HEK293 (cell line): ENCODE results near the gene CD9.

ENCODE experiments used
- CTCF ChIA-PET: fragments of 350-600 bp; formaldehyde crosslinking; extraction: SDS; loops from one replicate; lab custom pipeline; 2021; ENCODE audit warnings: antibody characterized with exemption; lab: Yijun Ruan, JAX
- POLR2A ChIA-PET: fragments of 300-600 bp; formaldehyde crosslinking; extraction: SDS; loops from one replicate; lab custom pipeline; 2020; ENCODE audit warnings: antibody characterized with exemption, inconsistent platforms; lab: Yijun Ruan, JAX
- H3K27ac ChIP-seq: fragments of 200-500 bp; sonication (Bioruptor generic); 2 replicates; pipeline ENCODE4 v1.5.1; 2014; ENCODE audit warnings: low read depth, low read length, control low read depth, inconsistent platforms; ENCODE audit errors: extremely low read depth
- H3K36me3 ChIP-seq, 2 experiments: fragments of 200-500 bp in 1 of 2; sonication (Bioruptor generic) in 1 of 2; 1 replicate in 1 of 2; 2 replicates in 1 of 2; pipeline ENCODE4 v1.5.1; 2014 to 2017; ENCODE audit warnings: inconsistent platforms in 2 of 2, low read length in 2 of 2; ENCODE audit not compliant: control insufficient read depth in 2 of 2, insufficient read depth in 1 of 2
- H3K4me1 ChIP-seq: fragments of 200-500 bp; sonication (Bioruptor generic); 2 replicates; pipeline ENCODE4 v1.5.1; 2014; ENCODE audit warnings: mild to moderate bottlenecking, low read length, inconsistent platforms; ENCODE audit not compliant: control insufficient read depth, insufficient read depth
- H3K4me3 ChIP-seq: 2 replicates; pipeline ENCODE4 v1.5.1; 2011; ENCODE audit warnings: low read depth, mild to moderate bottlenecking, control low read depth, low read length, moderate library complexity
- H3K9me3 ChIP-seq: fragments of 200-500 bp; sonication (Bioruptor generic); 2 replicates; pipeline ENCODE4 v1.5.1; 2014; ENCODE audit warnings: low read depth, low read length, inconsistent platforms; ENCODE audit not compliant: control insufficient read depth, insufficient read depth
- CTCF ChIP-seq: fragments of 450-650 bp; formaldehyde crosslinking; IDR thresholded peaks from 2 replicates; pipeline ENCODE4 v1.5.1; 2016; ENCODE audit warnings: missing biosample characterization, missing genetic modification characterization
- GLIS2 ChIP-seq: fragments of 450-650 bp; formaldehyde crosslinking; IDR thresholded peaks from 2 replicates; pipeline ENCODE4 v1.5.1; 2016; ENCODE audit warnings: missing biosample characterization, missing genetic modification characterization
- HIC1 ChIP-seq: fragments of 450-650 bp; formaldehyde crosslinking; IDR thresholded peaks from 2 replicates; pipeline ENCODE4 v1.5.1; 2016; ENCODE audit warnings: missing biosample characterization, missing genetic modification characterization
- SCRT2 ChIP-seq: fragments of 450-650 bp; formaldehyde crosslinking; IDR thresholded peaks from 2 replicates; pipeline ENCODE4 v1.5.1; 2016; ENCODE audit warnings: missing biosample characterization, missing genetic modification characterization
- ZNF341 ChIP-seq: fragments of 450-650 bp; formaldehyde crosslinking; IDR thresholded peaks from 2 replicates; pipeline ENCODE4; 2016; ENCODE audit warnings: low read depth, missing biosample characterization, missing genetic modification characterization
- ZNF514 ChIP-seq: fragments of 450-650 bp; formaldehyde crosslinking; IDR thresholded peaks from 2 replicates; pipeline ENCODE4 v1.5.1; 2016; ENCODE audit warnings: missing biosample characterization, missing genetic modification characterization
- ZNF561 ChIP-seq: fragments of 450-650 bp; IDR thresholded peaks from 2 replicates; pipeline ENCODE4 v1.5.1; 2018; ENCODE audit warnings: missing biosample characterization, missing genetic modification characterization, borderline replicate concordance
- ZNF585B ChIP-seq: fragments of 450-650 bp; formaldehyde crosslinking; IDR thresholded peaks from 2 replicates; pipeline ENCODE4 v1.5.1; 2016; ENCODE audit warnings: missing biosample characterization, missing genetic modification characterization
- ZNF624 ChIP-seq: fragments of 450-650 bp; formaldehyde crosslinking; IDR thresholded peaks from 2 replicates; pipeline ENCODE4 v1.5.1; 2017; ENCODE audit warnings: missing biosample characterization, missing genetic modification characterization
- ZNF658 ChIP-seq: fragments of 450-650 bp; formaldehyde crosslinking; IDR thresholded peaks from 2 replicates; pipeline ENCODE4; 2016; ENCODE audit warnings: missing biosample characterization, missing genetic modification characterization
- ZNF660 ChIP-seq: fragments of 450-650 bp; IDR thresholded peaks from 2 replicates; pipeline ENCODE4 v1.5.1; 2018; ENCODE audit warnings: missing biosample characterization, mild to moderate bottlenecking, missing genetic modification characterization
- TF ChIP-seq, protein P1 (sequence below): fragments of 450-650 bp; formaldehyde crosslinking; IDR thresholded peaks from 2 replicates; pipeline ENCODE4 v1.5.1; 2016; ENCODE audit warnings: missing biosample characterization, missing genetic modification characterization
- TF ChIP-seq, protein P2 (sequence below): fragments of 450-650 bp; formaldehyde crosslinking; IDR thresholded peaks from 2 replicates; pipeline ENCODE4 v1.5.1; 2016; ENCODE audit warnings: missing biosample characterization, missing genetic modification characterization

Gene CD9

GRCh38 chr12:6200256-6201212 is at the start of gene CD9 (continued):
- TF ChIP-seq CTCF (tag by site-specific recombination), result peak; percentile 61; the same call in 1 of the 2 replicates
- TF ChIP-seq ZNF514, result no peak
- TF ChIP-seq ZNF660, result 0 out of 2 replicates have a peak, but pooled peaks have one; percentile 11
- no peak for TF ChIP-seq ZNF624 (tag by site-specific recombination)
- peak; percentile 79 for TF ChIP-seq GLIS2 (tag by site-specific recombination)
- no peak for TF ChIP-seq ZNF658 (tag by site-specific recombination)
- TF ChIP-seq SCRT2 (tag by site-specific recombination), result peak; percentile 89
- no peak for TF ChIP-seq ZNF585B (tag by site-specific recombination)
- peak; percentile 68 for TF ChIP-seq ZNF341
- TF ChIP-seq ZNF561, result peak; percentile 35; the same call in 1 of the 2 replicates
- peak; percentile 52; the same call in 1 of the 2 replicates for TF ChIP-seq HIC1
- TF ChIP-seq, protein P1, sequence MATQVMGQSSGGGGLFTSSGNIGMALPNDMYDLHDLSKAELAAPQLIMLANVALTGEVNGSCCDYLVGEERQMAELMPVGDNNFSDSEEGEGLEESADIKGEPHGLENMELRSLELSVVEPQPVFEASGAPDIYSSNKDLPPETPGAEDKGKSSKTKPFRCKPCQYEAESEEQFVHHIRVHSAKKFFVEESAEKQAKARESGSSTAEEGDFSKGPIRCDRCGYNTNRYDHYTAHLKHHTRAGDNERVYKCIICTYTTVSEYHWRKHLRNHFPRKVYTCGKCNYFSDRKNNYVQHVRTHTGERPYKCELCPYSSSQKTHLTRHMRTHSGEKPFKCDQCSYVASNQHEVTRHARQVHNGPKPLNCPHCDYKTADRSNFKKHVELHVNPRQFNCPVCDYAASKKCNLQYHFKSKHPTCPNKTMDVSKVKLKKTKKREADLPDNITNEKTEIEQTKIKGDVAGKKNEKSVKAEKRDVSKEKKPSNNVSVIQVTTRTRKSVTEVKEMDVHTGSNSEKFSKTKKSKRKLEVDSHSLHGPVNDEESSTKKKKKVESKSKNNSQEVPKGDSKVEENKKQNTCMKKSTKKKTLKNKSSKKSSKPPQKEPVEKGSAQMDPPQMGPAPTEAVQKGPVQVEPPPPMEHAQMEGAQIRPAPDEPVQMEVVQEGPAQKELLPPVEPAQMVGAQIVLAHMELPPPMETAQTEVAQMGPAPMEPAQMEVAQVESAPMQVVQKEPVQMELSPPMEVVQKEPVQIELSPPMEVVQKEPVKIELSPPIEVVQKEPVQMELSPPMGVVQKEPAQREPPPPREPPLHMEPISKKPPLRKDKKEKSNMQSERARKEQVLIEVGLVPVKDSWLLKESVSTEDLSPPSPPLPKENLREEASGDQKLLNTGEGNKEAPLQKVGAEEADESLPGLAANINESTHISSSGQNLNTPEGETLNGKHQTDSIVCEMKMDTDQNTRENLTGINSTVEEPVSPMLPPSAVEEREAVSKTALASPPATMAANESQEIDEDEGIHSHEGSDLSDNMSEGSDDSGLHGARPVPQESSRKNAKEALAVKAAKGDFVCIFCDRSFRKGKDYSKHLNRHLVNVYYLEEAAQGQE (tag by site-specific recombination), result no peak
- TF ChIP-seq, all 188 proteins: peak for 21

- Histone ChIP-seq H3K4me1 (no peaks in the 10 kb centered on the region), H3K27ac (no peak overlapping the region), H3K36me3 (no peaks in the 10 kb centered on the region), H3K9me3 (no peaks in the 10 kb centered on the region), H3K4me3 (no peak overlapping the region)
- TF ChIP-seq, protein P2, sequence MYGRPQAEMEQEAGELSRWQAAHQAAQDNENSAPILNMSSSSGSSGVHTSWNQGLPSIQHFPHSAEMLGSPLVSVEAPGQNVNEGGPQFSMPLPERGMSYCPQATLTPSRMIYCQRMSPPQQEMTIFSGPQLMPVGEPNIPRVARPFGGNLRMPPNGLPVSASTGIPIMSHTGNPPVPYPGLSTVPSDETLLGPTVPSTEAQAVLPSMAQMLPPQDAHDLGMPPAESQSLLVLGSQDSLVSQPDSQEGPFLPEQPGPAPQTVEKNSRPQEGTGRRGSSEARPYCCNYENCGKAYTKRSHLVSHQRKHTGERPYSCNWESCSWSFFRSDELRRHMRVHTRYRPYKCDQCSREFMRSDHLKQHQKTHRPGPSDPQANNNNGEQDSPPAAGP, result no peak
- ChIA-PET CTCF (interaction anchor here (0.6 kb wide), 1 partner anchor 15 kb away, joined by 3 read pairs; no protein-coding TSS in a partner anchor), POLR2A (no interaction called here)
Observed at GRCh38 chr12:6154730-6155459, 45.3 kb upstream of the CD9 start.
